ENCODE results near the gene TCF12.

- TF ChIP-seq CTCF (IDR thresholded peaks at IDR 0.05; ENCODE audit: insufficient read depth, low read length) (no peak), POLR2AphosphoS5 (IDR thresholded peaks at IDR 0.05; ENCODE audit: low read depth) (no peak)
Observed at GRCh38 chr15:57328479-57328878, 410.0 kb downstream of the TCF12 start.

All from HL-60 (cell line).